BLaER1 (cell line): ENCODE data around the gene DNASE1L1.

Experiments used
- H3K27ac ChIP-seq: shearing (Covaris generic); formaldehyde crosslinking; 2 replicates; pipeline ENCODE4 v1.8.1; 2022
- H3K27me3 ChIP-seq: shearing (Covaris generic); formaldehyde crosslinking; 2 replicates; pipeline ENCODE4 v1.8.1; 2022
- H3K36me3 ChIP-seq: shearing (Covaris generic); formaldehyde crosslinking; 2 replicates; pipeline ENCODE4 v1.8.1; 2022
- H3K4me1 ChIP-seq: shearing (Covaris generic); formaldehyde crosslinking; 2 replicates; pipeline ENCODE4 v1.8.1; 2022
- H3K4me2 ChIP-seq: shearing (Covaris generic); formaldehyde crosslinking; 2 replicates; pipeline ENCODE4 v1.8.1; 2022
- H3K4me3 ChIP-seq: shearing (Covaris generic); formaldehyde crosslinking; 2 replicates; pipeline ENCODE4 v1.8.1; 2022
- H3K9ac ChIP-seq: shearing (Covaris generic); formaldehyde crosslinking; 2 replicates; pipeline ENCODE4 v1.8.1; 2022
- H3K9me3 ChIP-seq: shearing (Covaris generic); formaldehyde crosslinking; 2 replicates; pipeline ENCODE4 v1.8.1; 2022
- H4K20me1 ChIP-seq: shearing (Covaris generic); formaldehyde crosslinking; 2 replicates; pipeline ENCODE4 v1.8.1; 2022
- Cebpa-rat ChIP-seq: shearing (Covaris generic); IDR thresholded peaks from 2 replicates; pipeline ENCODE4 v1.8.1; 2022

Gene DNASE1L1

GRCh38 chrX:154429711-154430110 is 20.7 kb upstream of the DNASE1L1 start:
- Histone ChIP-seq H3K27ac (no peak overlapping the region), H3K9ac (no peak overlapping the region), H3K4me3 (peak overlapping the region; percentile 78; the same call in 1 of the 2 replicates), H3K27me3 (peaks cover 17% of the 10 kb centered on the region; the same call in 1 of the 2 replicates), H4K20me1 (peaks cover 9% of the 10 kb centered on the region), H3K4me2 (peak overlapping the region; percentile 77), H3K9me3 (peaks cover 18% of the 10 kb centered on the region; the same call in 1 of the 2 replicates), H3K36me3 (peaks cover 38% of the 10 kb centered on the region), H3K4me1 (peaks cover 36% of the 10 kb centered on the region)
- no peak for TF ChIP-seq Cebpa-rat

GRCh38 chrX:154428176-154429171 is 19.4 kb upstream of the DNASE1L1 start, which contains the start of gene ATP6AP1:
Gene ATP6AP1 (plus strand): TSS chrX:154428677. CDS start chrX:154428693, 16 bp downstream.
- Histone ChIP-seq H3K27me3 (peaks cover 14% of the 10 kb centered on the region; the same call in 1 of the 2 replicates), H3K4me3 (peak within 1 kb of the TSS; percentile 78), H4K20me1 (peaks cover 9% of the 10 kb centered on the region), H3K4me2 (peak within 1 kb of the TSS; percentile 77), H3K9me3 (peaks cover 18% of the 10 kb centered on the region; the same call in 1 of the 2 replicates), H3K4me1 (peaks cover 36% of the 10 kb centered on the region), H3K36me3 (peaks cover 26% of the 10 kb centered on the region), H3K9ac (peak within 1 kb of the TSS; percentile 79), H3K27ac (peak within 1 kb of the TSS; percentile 74)
- no peak for TF ChIP-seq Cebpa-rat

- no peak for TF ChIP-seq Cebpa-rat
- H3K4me1 ChIP-seq = peaks cover 36% of the 10 kb centered on the region
- H3K4me2 ChIP-seq = peak overlapping the region; percentile 67
- peaks cover 18% of the 10 kb centered on the region; the same call in 1 of the 2 replicates for H3K9me3 ChIP-seq
- peaks cover 12% of the 10 kb centered on the region for H3K36me3 ChIP-seq
- peaks cover 6% of the 10 kb centered on the region for H4K20me1 ChIP-seq
- no peak overlapping the region for H3K9ac ChIP-seq
- peaks cover 5% of the 10 kb centered on the region; the same call in 1 of the 2 replicates for H3K27me3 ChIP-seq
- H3K27ac ChIP-seq = no peak overlapping the region
- no peak overlapping the region for H3K4me3 ChIP-seq
Observed at GRCh38 chrX:154426916-154427770, 18.1 kb upstream of the DNASE1L1 start.

- Histone ChIP-seq H3K9me3 (no peaks in the 10 kb centered on the region), H3K4me2 (no peak overlapping the region), H3K4me3 (no peak overlapping the region), H3K36me3 (peaks cover 10% of the 10 kb centered on the region; the same call in 1 of the 2 replicates), H3K4me1 (no peaks in the 10 kb centered on the region), H3K27ac (no peak overlapping the region), H3K9ac (no peak overlapping the region), H3K27me3 (peaks cover 53% of the 10 kb centered on the region), H4K20me1 (peaks cover 16% of the 10 kb centered on the region; the same call in 1 of the 2 replicates)
- TF ChIP-seq Cebpa-rat = no peak
Observed at GRCh38 chrX:154420402-154420756, 11.3 kb upstream of the DNASE1L1 start.

GRCh38 chrX:154419688-154420401 is 10.8 kb upstream of the DNASE1L1 start:
- peaks cover 14% of the 10 kb centered on the region; the same call in 1 of the 2 replicates for H3K36me3 ChIP-seq
- no peak for TF ChIP-seq Cebpa-rat
- H3K9me3 ChIP-seq = no peaks in the 10 kb centered on the region
- no peaks in the 10 kb centered on the region for H3K4me1 ChIP-seq
- peaks cover 16% of the 10 kb centered on the region; the same call in 1 of the 2 replicates for H4K20me1 ChIP-seq
- H3K27ac ChIP-seq = no peak overlapping the region
- H3K4me3 ChIP-seq = no peak overlapping the region
- no peak overlapping the region for H3K4me2 ChIP-seq
- no peak overlapping the region for H3K9ac ChIP-seq
- peaks cover 53% of the 10 kb centered on the region for H3K27me3 ChIP-seq

- no peak for TF ChIP-seq Cebpa-rat
- Histone ChIP-seq H3K4me2 (no peak overlapping the region), H3K4me3 (no peak overlapping the region), H3K27ac (no peak overlapping the region), H3K9ac (no peak overlapping the region), H3K9me3 (no peaks in the 10 kb centered on the region), H4K20me1 (peaks cover 16% of the 10 kb centered on the region; the same call in 1 of the 2 replicates), H3K36me3 (peaks cover 14% of the 10 kb centered on the region; the same call in 1 of the 2 replicates), H3K27me3 (peaks cover 53% of the 10 kb centered on the region), H3K4me1 (no peaks in the 10 kb centered on the region)
Observed at GRCh38 chrX:154419189-154419588, 10.1 kb upstream of the DNASE1L1 start.

- Histone ChIP-seq H3K4me3 (no peak overlapping the region), H3K4me2 (no peak overlapping the region), H3K4me1 (peaks cover 7% of the 10 kb centered on the region), H3K36me3 (peaks cover 22% of the 10 kb centered on the region; the same call in 1 of the 2 replicates), H3K9me3 (no peaks in the 10 kb centered on the region; the same call in 1 of the 2 replicates), H3K27me3 (peaks cover 53% of the 10 kb centered on the region), H3K27ac (no peak overlapping the region), H3K9ac (no peak overlapping the region), H4K20me1 (peaks cover 16% of the 10 kb centered on the region; the same call in 1 of the 2 replicates)
- TF ChIP-seq Cebpa-rat = no peak
Observed at GRCh38 chrX:154417157-154417556, 8.1 kb upstream of the DNASE1L1 start.

GRCh38 chrX:154413142-154413541 is 4.1 kb upstream of the DNASE1L1 start:
- Histone ChIP-seq H3K36me3 (peaks cover 12% of the 10 kb centered on the region; the same call in 1 of the 2 replicates), H3K4me1 (peaks cover 28% of the 10 kb centered on the region), H3K4me2 (0 out of 2 replicates have a peak overlapping the region, but pooled peaks have one; percentile 84), H3K27me3 (peaks cover 16% of the 10 kb centered on the region), H4K20me1 (no peaks in the 10 kb centered on the region), H3K9ac (no peak overlapping the region), H3K9me3 (peaks cover 11% of the 10 kb centered on the region), H3K4me3 (no peak overlapping the region), H3K27ac (no peak overlapping the region)
- no peak for TF ChIP-seq Cebpa-rat
